A549 treated with ZK216348 at 1 μM for 4 hours (cell line): ENCODE measurements around the gene ZFP28. TPM values are rescaled to one million over a fixed set of nuclear protein-coding genes. Genes with fewer than 3 reads are reported as not detected.

Experiments
- total RNA-seq: library from RNA; stranded (reverse); fragments of 200-300 nt; extraction: Qiagen RNA extraction; gene quantifications from 5 replicates; pipeline ENCODE4 v1.2.3, GENCODE V29; 2022; ENCODE audit warnings: low read depth

ZFP28 gene
- 3.3 to 4.7 TPM (median 4.1 TPM) in 5 replicates for total RNA-seq

GRCh38 chr19:56538761-56539263 lies at the start of gene ZFP28:
Gene ZFP28, plus strand, starts transcription at chr19:56538948. Its CDS starts 71 bp downstream, at chr19:56539019.

GRCh38 chr19:56507446-56508289 lies 31.1 kb upstream of the ZFP28 start, which contains the start of gene ZNF471:
Gene ZNF471, plus strand, starts transcription at chr19:56507855. Its CDS starts 3,717 bp downstream, at chr19:56511572.

GRCh38 chr19:56567274-56568120 lies 28.7 kb downstream of the ZFP28 start, which contains the start of gene ZNF470:
Gene ZNF470, plus strand, starts transcription at chr19:56567468. Its CDS starts 2,844 bp downstream, at chr19:56570312.

GRCh38 chr19:56594783-56595547 lies 56.2 kb downstream of the ZFP28 start, which contains the start of gene ZNF71:
Gene ZNF71, plus strand, starts transcription at chr19:56595302. Its CDS starts 6,257 bp downstream, at chr19:56601559.

Other genes starting within 250 kb of the ZFP28 start
- gene ZSCAN5A, start 224.1 kb upstream of the ZFP28 start, total RNA-seq, result 7.8 to 13.2 TPM (median 8.2 TPM) in 5 replicates
- gene ZNF582, start 145.4 kb upstream of the ZFP28 start, total RNA-seq, result 0.67 to 1.4 TPM (median 0.72 TPM) in 5 replicates
- 1.8 to 3.0 TPM (median 2.3 TPM) in 5 replicates for gene ZNF583, start 134.6 kb upstream of the ZFP28 start, total RNA-seq
- not detected in 5 replicates for gene ZNF667, start 61.6 kb upstream of the ZFP28 start, total RNA-seq
- 0.04 to 0.22 TPM (median 0.14 TPM) in 4 of 5 replicates, not detected in the other for gene ZNF471, start 31.1 kb upstream of the ZFP28 start, total RNA-seq
- gene ZNF470, start 28.5 kb downstream of the ZFP28 start, total RNA-seq, result 1.4 to 1.7 TPM (median 1.6 TPM) in 5 replicates
- gene ZNF71, start 56.4 kb downstream of the ZFP28 start, total RNA-seq, result 9.0 to 12.6 TPM (median 11.8 TPM) in 5 replicates
- gene SMIM17, start 104.2 kb downstream of the ZFP28 start, total RNA-seq, result not detected in 5 replicates
- gene ZNF835, start 132.8 kb downstream of the ZFP28 start, total RNA-seq, result not detected in 5 replicates